Cortex of kidney (tissue), 1 donor: ENCODE data around the gene NFKBIB.

Source experiments
- DNase-seq: peaks from one replicate; lab custom pipeline; 2025; lab: John Stamatoyannopoulos, UW

The NFKBIB gene

GRCh38 chr19:38958301-38958700, 58.5 kb downstream of the NFKBIB start:
- no peak for DNase-seq
